HCT116 (cell line): ENCODE data around the gene TRIM69. TPM values are rescaled to one million over a fixed set of nuclear protein-coding genes. Genes with fewer than 3 reads are reported as not detected.

Experiments
- ATAC-seq: fragments of 200-7000 bp; cut with Tn5 transposase; 2 replicates; pipeline ENCODE4 v1.9.1; 2020; ENCODE audit warnings: mild to moderate bottlenecking, moderate library complexity
- BruUV-seq: library from RNA; stranded (reverse); fragments of 400-500 nt; replicated peaks from 2 replicates; lab custom pipeline; 2021; lab: Mats Ljungman, UMichigan
- CTCF ChIA-PET: fragments of 300-600 bp; sonication (Branson Sonifier 250); formaldehyde crosslinking; loops from one replicate; lab custom pipeline; 2021; ENCODE audit warnings: antibody characterized with exemption; lab: Charles Lee
- POLR2A ChIA-PET: fragments of 300-600, 350-600 bp; sonication (Branson Sonifier 250); formaldehyde crosslinking; loops from one replicate; lab custom pipeline; 2021; ENCODE audit warnings: antibody characterized with exemption; lab: Charles Lee
- RAD21 ChIA-PET, 2 experiments: fragments of 300-600 bp; sonication (Branson Sonifier 250); formaldehyde crosslinking; loops; one replicate each; lab custom pipeline; 2023; ENCODE audit warnings: low total read pairs in 2 of 2; ENCODE audit not compliant: uncharacterized antibody in 2 of 2, unreplicated experiment in 2 of 2, low non-redundant PET in 1 of 2; lab: Charles Lee
- DNase-seq: peaks from one replicate; pipeline ENCODE4 v3.0.0-alpha.2; 2010; ENCODE audit warnings: low read depth, low spot score
- H2AFZ ChIP-seq: fragments of 200-600 bp; shearing (Covaris generic), sonication (generic); 2 replicates; pipeline ENCODE4 v1.6.1; 2017; ENCODE audit warnings: low read depth, mixed run types, mixed read lengths, antibody characterized with exemption, low read length; ENCODE audit not compliant: poor library complexity, severe bottlenecking
- H3K27ac ChIP-seq: 2 replicates; pipeline ENCODE4 v1.5.1; 2012; ENCODE audit warnings: low read depth, low read length
- H3K27me3 ChIP-seq: fragments of 200-600 bp; sonication (generic); 2 replicates; pipeline ENCODE4 v1.6.1; 2016; ENCODE audit warnings: mixed run types, low read length, mixed read lengths; ENCODE audit not compliant: insufficient read depth
- H3K36me3 ChIP-seq, 2 experiments: fragments of 200-500 bp in 1 of 2; fragments of 200-600 bp in 1 of 2; sonication (Bioruptor generic) in 1 of 2; sonication (generic) in 1 of 2; 2 replicates each; pipeline versions ENCODE4 v1.5.1 to v1.6.1; 2014 to 2016; ENCODE audit warnings: low read length in 2 of 2, inconsistent platforms in 1 of 2, mixed read lengths in 1 of 2, mixed run types in 1 of 2; ENCODE audit not compliant: insufficient read depth in 2 of 2, control insufficient read depth in 1 of 2
- H3K4me1 ChIP-seq, 2 experiments: fragments of 200-600 bp in 1 of 2; sonication (generic) in 1 of 2; 2 replicates each; pipeline versions ENCODE4 v1.5.1 to v1.6.1; 2012 to 2017; ENCODE audit warnings: low read length in 2 of 2, inconsistent platforms in 1 of 2, mild to moderate bottlenecking in 1 of 2, mixed read lengths in 1 of 2, mixed run types in 1 of 2, moderate library complexity in 1 of 2; ENCODE audit not compliant: insufficient read depth in 2 of 2, control insufficient read depth in 1 of 2
- H3K4me2 ChIP-seq: fragments of 200-600 bp; sonication (generic); 2 replicates; pipeline ENCODE4 v1.6.1; 2017; ENCODE audit warnings: mixed run types, low read length, mixed read lengths
- H3K4me3 ChIP-seq, 2 experiments: fragments of 200-600 bp in 1 of 2; sonication (generic) in 1 of 2; replicated peaks in 1 of 2; 2 replicates each; pipeline ENCODE4 v1.5.1; 2011 to 2016; ENCODE audit warnings: low read length in 2 of 2, control low read depth in 1 of 2, low read depth in 1 of 2, mild to moderate bottlenecking in 1 of 2, mixed read lengths in 1 of 2, mixed run types in 1 of 2
- H3K79me2 ChIP-seq: fragments of 200-600 bp; sonication (generic); 2 replicates; pipeline ENCODE4 v1.6.1; 2017; ENCODE audit warnings: mild to moderate bottlenecking, mixed run types, low read length, moderate library complexity, mixed read lengths; ENCODE audit not compliant: insufficient read depth
- H3K9ac ChIP-seq: fragments of 200-600 bp; sonication (generic); 2 replicates; pipeline ENCODE4 v1.6.1; 2016; ENCODE audit warnings: low read length, mixed read lengths
- H3K9me2 ChIP-seq: fragments of 200-600 bp; sonication (generic), shearing (Covaris generic); 2 replicates; pipeline ENCODE4 v1.6.1; 2017; ENCODE audit warnings: mixed run types, mild to moderate bottlenecking, moderate library complexity; ENCODE audit not compliant: insufficient read depth
- H3K9me3 ChIP-seq, 2 experiments: fragments of 200-500 bp in 1 of 2; fragments of 200-600 bp in 1 of 2; sonication (Bioruptor generic) in 1 of 2; sonication (generic) in 1 of 2; 2 replicates each; pipeline ENCODE4 v1.6.1; 2014 to 2017; ENCODE audit warnings: low read length in 2 of 2, mixed read lengths in 2 of 2, inconsistent platforms in 1 of 2, low read depth in 1 of 2, mild to moderate bottlenecking in 1 of 2, mixed run types in 1 of 2, moderate library complexity in 1 of 2; ENCODE audit not compliant: control insufficient read depth in 1 of 2, insufficient read depth in 1 of 2
- H4K20me1 ChIP-seq: fragments of 200-600 bp; sonication (generic), shearing (Covaris generic); 2 replicates; pipeline ENCODE4 v1.6.1; 2017; ENCODE audit warnings: mixed run types, mild to moderate bottlenecking, moderate library complexity; ENCODE audit not compliant: insufficient read depth
- CBX3 ChIP-seq: IDR thresholded peaks from 2 replicates; pipeline ENCODE4 v1.6.1; 2012; ENCODE audit warnings: low read depth
- EGR1 ChIP-seq: IDR thresholded peaks from 2 replicates; pipeline ENCODE4 v1.6.1; 2012; ENCODE audit warnings: low read depth
- ELF1 ChIP-seq: IDR thresholded peaks from 2 replicates; pipeline ENCODE4 v1.6.1; 2012; ENCODE audit warnings: low read depth, borderline replicate concordance
- EZH2phosphoT487 ChIP-seq: fragments of 200-600 bp; IDR thresholded peaks from 2 replicates; pipeline ENCODE4 v1.6.1; 2018; ENCODE audit warnings: antibody characterized with exemption, borderline replicate concordance
- FOSL1 ChIP-seq: IDR thresholded peaks from 2 replicates; pipeline ENCODE4 v1.6.1; 2012; ENCODE audit warnings: low read depth
- JUND ChIP-seq: IDR thresholded peaks from 2 replicates; pipeline ENCODE4 v1.6.1; 2012
- POLR2A ChIP-seq: IDR thresholded peaks from 2 replicates; pipeline ENCODE4 v1.7.0; 2011; ENCODE audit warnings: borderline replicate concordance; ENCODE audit not compliant: insufficient read depth, insufficient read length; ENCODE audit errors: extremely low read depth
- POLR2AphosphoS5 ChIP-seq: IDR thresholded peaks from 2 replicates; pipeline ENCODE4 v1.6.1; 2011; ENCODE audit warnings: mild to moderate bottlenecking, low read depth, low read length, moderate library complexity
- SIN3A ChIP-seq: IDR thresholded peaks from 2 replicates; pipeline ENCODE4 v1.6.1; 2012; ENCODE audit warnings: low read depth
- SP1 ChIP-seq: IDR thresholded peaks from 2 replicates; pipeline ENCODE4 v1.6.1; 2012; ENCODE audit warnings: low read depth
- TCF7L2 ChIP-seq: IDR thresholded peaks from 2 replicates; pipeline ENCODE4 v1.7.0; 2011; ENCODE audit warnings: borderline replicate concordance, inconsistent platforms; ENCODE audit not compliant: insufficient read depth, insufficient read length; ENCODE audit errors: extremely low read depth
- YY1 ChIP-seq: IDR thresholded peaks from 2 replicates; pipeline ENCODE4 v1.6.1; 2011; ENCODE audit warnings: low read length, low read depth, moderate library complexity, mild to moderate bottlenecking; ENCODE audit not compliant: insufficient replicate concordance; ENCODE audit errors: extremely low read depth
- ZFX ChIP-seq: fragments of 450-650 bp; IDR thresholded peaks from 2 replicates; pipeline ENCODE4 v1.6.1; 2017
- ZNF274 ChIP-seq: fragments of 200-500 bp; sonication (Bioruptor generic); IDR thresholded peaks from 2 replicates; pipeline ENCODE4 v1.6.1; 2014; ENCODE audit warnings: mild to moderate bottlenecking, low read depth, low read length, inconsistent platforms
- intact Hi-C: fragments of 100-400 bp; cut with micrococcal nuclease; formaldehyde crosslinking; loops from 2 replicates; pipeline ENCODE4 v1.10.0; 2022
- total RNA-seq: library from RNA; stranded (reverse); gene quantifications from one replicate; pipeline ENCODE4 v1.2.1, GENCODE V29; 2021; ENCODE audit not compliant: unreplicated experiment
- TF ChIP-seq, protein P1 (sequence below): IDR thresholded peaks from 2 replicates; pipeline ENCODE4 v1.6.1; 2011; ENCODE audit warnings: mild to moderate bottlenecking, low read length, moderate library complexity; ENCODE audit not compliant: insufficient replicate concordance; ENCODE audit errors: extremely low read depth
- TF ChIP-seq, protein P2 (sequence below), 3 experiments: fragments of 200-600 bp in 1 of 3; sonication (generic) in 1 of 3; IDR thresholded peaks in 2 of 3; conservative IDR thresholded peaks in 1 of 3; 2 replicates each; pipeline ENCODE4 v1.5.1; 2012 to 2017; ENCODE audit warnings: low read depth in 2 of 3, low read length in 2 of 3, antibody characterized with exemption in 1 of 3, borderline replicate concordance in 1 of 3, control low read depth in 1 of 3, mild to moderate bottlenecking in 1 of 3, mixed read lengths in 1 of 3, mixed run types in 1 of 3, moderate library complexity in 1 of 3; ENCODE audit not compliant: insufficient read depth in 1 of 3
- TF ChIP-seq, protein P3 (sequence below): IDR thresholded peaks from 2 replicates; pipeline ENCODE4 v1.6.1; 2012

Gene TRIM69
- total RNA-seq, 1 experiment from 2014 or later, result 13.0 TPM

DNA sequence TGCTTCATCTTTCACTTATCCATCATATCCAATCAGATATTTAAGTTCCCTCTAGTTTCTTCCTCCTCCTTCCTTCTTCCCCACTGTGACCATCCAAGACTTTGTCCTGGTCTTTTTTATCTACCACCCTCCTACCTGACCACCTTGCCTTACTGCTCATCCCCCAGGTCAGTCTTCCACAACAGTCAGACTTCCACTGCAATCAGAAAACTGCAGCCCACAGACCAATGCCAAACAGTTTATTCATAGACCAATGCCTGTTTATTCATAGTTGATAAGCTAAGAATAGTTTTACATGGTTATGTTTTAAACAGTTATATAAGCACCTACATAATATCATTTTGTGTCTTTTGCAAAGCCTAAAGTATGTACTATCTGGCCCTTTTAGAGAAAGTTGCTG, 65.5 kb downstream of the TRIM69 start:
- Histone ChIP-seq H3K4me3 (no peak overlapping the region), H3K9me3 (no peaks in the 10 kb centered on the region), H3K9me2 (no peaks in the 10 kb centered on the region), H3K4me1 (no peaks in the 10 kb centered on the region), H2AFZ (no peak overlapping the region), H3K36me3 (no peaks in the 10 kb centered on the region), H3K4me2 (no peak overlapping the region), H4K20me1 (no peaks in the 10 kb centered on the region), H3K79me2 (no peaks in the 10 kb centered on the region), H3K27me3 (no peaks in the 10 kb centered on the region), H3K27ac (no peak overlapping the region), H3K9ac (no peak overlapping the region)
- ChIA-PET POLR2A (no interaction called here), CTCF (no interaction called here), RAD21 (no interaction called here)
- ATAC-seq (no peak), DNase-seq (no peak)
- BruUV-seq, result no TSS peak
- intact Hi-C loops, result no loop called here
- TF ChIP-seq, protein P1, sequence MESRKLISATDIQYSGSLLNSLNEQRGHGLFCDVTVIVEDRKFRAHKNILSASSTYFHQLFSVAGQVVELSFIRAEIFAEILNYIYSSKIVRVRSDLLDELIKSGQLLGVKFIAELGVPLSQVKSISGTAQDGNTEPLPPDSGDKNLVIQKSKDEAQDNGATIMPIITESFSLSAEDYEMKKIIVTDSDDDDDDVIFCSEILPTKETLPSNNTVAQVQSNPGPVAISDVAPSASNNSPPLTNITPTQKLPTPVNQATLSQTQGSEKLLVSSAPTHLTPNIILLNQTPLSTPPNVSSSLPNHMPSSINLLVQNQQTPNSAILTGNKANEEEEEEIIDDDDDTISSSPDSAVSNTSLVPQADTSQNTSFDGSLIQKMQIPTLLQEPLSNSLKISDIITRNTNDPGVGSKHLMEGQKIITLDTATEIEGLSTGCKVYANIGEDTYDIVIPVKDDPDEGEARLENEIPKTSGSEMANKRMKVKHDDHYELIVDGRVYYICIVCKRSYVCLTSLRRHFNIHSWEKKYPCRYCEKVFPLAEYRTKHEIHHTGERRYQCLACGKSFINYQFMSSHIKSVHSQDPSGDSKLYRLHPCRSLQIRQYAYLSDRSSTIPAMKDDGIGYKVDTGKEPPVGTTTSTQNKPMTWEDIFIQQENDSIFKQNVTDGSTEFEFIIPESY, result no peak
- TF ChIP-seq ZNF274 (no peak), POLR2A (no peak), YY1 (no peak), ZFX (no peak), TCF7L2 (no peak), FOSL1 (no peak), ELF1 (no peak), POLR2AphosphoS5 (no peak), EGR1 (no peak), SP1 (no peak), EZH2phosphoT487 (no peak), SIN3A (no peak), CBX3 (no peak), JUND (no peak)
- TF ChIP-seq, protein P2, sequence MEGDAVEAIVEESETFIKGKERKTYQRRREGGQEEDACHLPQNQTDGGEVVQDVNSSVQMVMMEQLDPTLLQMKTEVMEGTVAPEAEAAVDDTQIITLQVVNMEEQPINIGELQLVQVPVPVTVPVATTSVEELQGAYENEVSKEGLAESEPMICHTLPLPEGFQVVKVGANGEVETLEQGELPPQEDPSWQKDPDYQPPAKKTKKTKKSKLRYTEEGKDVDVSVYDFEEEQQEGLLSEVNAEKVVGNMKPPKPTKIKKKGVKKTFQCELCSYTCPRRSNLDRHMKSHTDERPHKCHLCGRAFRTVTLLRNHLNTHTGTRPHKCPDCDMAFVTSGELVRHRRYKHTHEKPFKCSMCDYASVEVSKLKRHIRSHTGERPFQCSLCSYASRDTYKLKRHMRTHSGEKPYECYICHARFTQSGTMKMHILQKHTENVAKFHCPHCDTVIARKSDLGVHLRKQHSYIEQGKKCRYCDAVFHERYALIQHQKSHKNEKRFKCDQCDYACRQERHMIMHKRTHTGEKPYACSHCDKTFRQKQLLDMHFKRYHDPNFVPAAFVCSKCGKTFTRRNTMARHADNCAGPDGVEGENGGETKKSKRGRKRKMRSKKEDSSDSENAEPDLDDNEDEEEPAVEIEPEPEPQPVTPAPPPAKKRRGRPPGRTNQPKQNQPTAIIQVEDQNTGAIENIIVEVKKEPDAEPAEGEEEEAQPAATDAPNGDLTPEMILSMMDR (IDR thresholded peaks at IDR 0.05 in 2 of 3, conservative IDR thresholded peaks at IDR 0.05 in 1 of 3; ENCODE audit: borderline replicate concordance in 1 of 3, insufficient read depth in 1 of 3, low read depth in 2 of 3, low read length in 2 of 3), result no peak
- TF ChIP-seq, protein P3, sequence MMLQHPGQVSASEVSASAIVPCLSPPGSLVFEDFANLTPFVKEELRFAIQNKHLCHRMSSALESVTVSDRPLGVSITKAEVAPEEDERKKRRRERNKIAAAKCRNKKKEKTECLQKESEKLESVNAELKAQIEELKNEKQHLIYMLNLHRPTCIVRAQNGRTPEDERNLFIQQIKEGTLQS, result no peak
